Endothelial cell (in vitro differentiated cells): ENCODE measurements around the gene DUT. TPM values are rescaled to one million over a fixed set of nuclear protein-coding genes. Genes with fewer than 3 reads are reported as not detected.

Experiments
- DNase-seq: peaks from one replicate; pipeline ENCODE4 v3.0.0; 2021; ENCODE audit warnings: low spot score
- H3K27ac Mint-ChIP-seq: one replicate; pipeline ENCODE4 v1.8.0; 2021; ENCODE audit warnings: mixed read lengths, inconsistent platforms; ENCODE audit not compliant: unreplicated experiment
- H3K27me3 Mint-ChIP-seq: one replicate; pipeline ENCODE4 v1.8.0; 2021; ENCODE audit warnings: mild to moderate bottlenecking, moderate library complexity, mixed read lengths, inconsistent platforms; ENCODE audit not compliant: unreplicated experiment
- H3K36me3 Mint-ChIP-seq: one replicate; pipeline ENCODE4 v1.8.0; 2021; ENCODE audit warnings: mild to moderate bottlenecking, low read depth, mixed read lengths, inconsistent platforms; ENCODE audit not compliant: unreplicated experiment
- H3K4me1 Mint-ChIP-seq: one replicate; pipeline ENCODE4 v1.8.0; 2021; ENCODE audit warnings: mild to moderate bottlenecking, mixed read lengths, inconsistent platforms; ENCODE audit not compliant: unreplicated experiment
- H3K4me3 Mint-ChIP-seq: one replicate; pipeline ENCODE4 v1.8.0; 2021; ENCODE audit warnings: mild to moderate bottlenecking, mixed read lengths, inconsistent platforms; ENCODE audit not compliant: unreplicated experiment
- H3K9me3 Mint-ChIP-seq: one replicate; pipeline ENCODE4 v1.8.0; 2021; ENCODE audit warnings: mixed read lengths, inconsistent platforms; ENCODE audit not compliant: unreplicated experiment
- CTCF ChIP-seq: fragments of 200-600 bp; sonication (generic); IDR thresholded peaks from one replicate; pipeline ENCODE4 v1.5.0; 2021; ENCODE audit warnings: antibody characterized with exemption; ENCODE audit not compliant: unreplicated experiment
- total RNA-seq: library from RNA; stranded (reverse); fragmentation: NEBNext Ultra II Directional; extraction: Animal tissue kit (Norgen Biotek cat#: 25700); gene quantifications from one replicate; pipeline ENCODE4 v1.2.1, GENCODE V29; 2021; ENCODE audit not compliant: unreplicated experiment

Gene DUT
- total RNA-seq, 1 donor from 2014 or later, result 71.5 TPM

GRCh38 chr15:48313216-48313615, 18.0 kb upstream of the DUT start:
- TF ChIP-seq CTCF, result no peak
- no peaks in the 10 kb centered on the region for H3K4me1 Mint-ChIP-seq
- H3K4me3 Mint-ChIP-seq, result no peak overlapping the region
- H3K9me3 Mint-ChIP-seq, result no peaks in the 10 kb centered on the region
- H3K36me3 Mint-ChIP-seq, result no peaks in the 10 kb centered on the region
- no peak overlapping the region for H3K27ac Mint-ChIP-seq
- DNase-seq, result no peak
- peaks cover 1% of the 10 kb centered on the region for H3K27me3 Mint-ChIP-seq

GRCh38 chr15:48315041-48315440, 16.2 kb upstream of the DUT start:
- DNase-seq, result no peak
- H3K27ac Mint-ChIP-seq, result no peak overlapping the region

GRCh38 chr15:48317221-48317620, 14.0 kb upstream of the DUT start:
- DNase-seq, result no peak
- Mint-ChIP-seq H3K36me3 (no peaks in the 10 kb centered on the region), H3K9me3 (no peaks in the 10 kb centered on the region), H3K4me1 (no peaks in the 10 kb centered on the region), H3K4me3 (no peak overlapping the region), H3K27ac (no peak overlapping the region), H3K27me3 (peaks cover 1% of the 10 kb centered on the region)
- no peak for TF ChIP-seq CTCF

More at GRCh38 chr15:48315041-48315440, 16.2 kb upstream of the DUT start:
- Mint-ChIP-seq H3K9me3 (no peaks in the 10 kb centered on the region), H3K4me3 (no peak overlapping the region), H3K27me3 (peaks cover 1% of the 10 kb centered on the region), H3K4me1 (no peaks in the 10 kb centered on the region), H3K36me3 (no peaks in the 10 kb centered on the region)
- TF ChIP-seq CTCF, result no peak

- DNase-seq, result no peak
- Mint-ChIP-seq H3K36me3 (no peaks in the 10 kb centered on the region), H3K27ac (no peak overlapping the region), H3K4me1 (no peaks in the 10 kb centered on the region), H3K9me3 (no peaks in the 10 kb centered on the region), H3K4me3 (no peak overlapping the region), H3K27me3 (peaks cover 1% of the 10 kb centered on the region)
- TF ChIP-seq CTCF, result no peak
Observed at GRCh38 chr15:48318131-48318530, 13.1 kb upstream of the DUT start.

- Mint-ChIP-seq H3K9me3 (no peaks in the 10 kb centered on the region), H3K4me1 (no peaks in the 10 kb centered on the region), H3K36me3 (no peaks in the 10 kb centered on the region), H3K27ac (no peak overlapping the region), H3K27me3 (no peaks in the 10 kb centered on the region), H3K4me3 (no peak overlapping the region)
- TF ChIP-seq CTCF, result no peak
- DNase-seq, result no peak
Observed at GRCh38 chr15:48323294-48323693, 7.9 kb upstream of the DUT start.
